HepG2 (cell line): Measurements from ENCODE around the gene ASZ1. TPM values are rescaled to one million over a fixed set of nuclear protein-coding genes. Genes with fewer than 3 reads are reported as not detected.

Experiments
- ATAC-seq: fragments of 200-7000 bp; cut with Tn5 transposase; 3 replicates; pipeline ENCODE4 v1.9.1; 2020; ENCODE audit warnings: mild to moderate bottlenecking, moderate library complexity
- BruUV-seq: library from RNA; stranded (reverse); fragments of 400-500 nt; replicated peaks from 2 replicates; lab custom pipeline; 2021; lab: Mats Ljungman, UMichigan
- CTCF ChIA-PET: fragments of 300-600 bp; formaldehyde crosslinking; extraction: SDS; loops from one replicate; lab custom pipeline; 2021; ENCODE audit warnings: low total read pairs, inconsistent platforms, low intra/inter-chr PET ratio; lab: Yijun Ruan, JAX
- POLR2A ChIA-PET: fragments of 350-600 bp; sonication (Branson Sonifier 250); formaldehyde crosslinking; loops from one replicate; lab custom pipeline; 2020; ENCODE audit warnings: antibody characterized with exemption, inconsistent platforms; lab: Yijun Ruan, JAX
- DNase-seq: peaks from one replicate; pipeline ENCODE4 v3.0.0-alpha.2; 2015; ENCODE audit warnings: low spot score
- FAIRE-seq: peaks from 3 replicates; lab custom pipeline; 2011; peaks lifted over from hg19 to GRCh38; lab: Jason Lieb, UNC
- H2AFZ ChIP-seq: one replicate; pipeline ENCODE4 v1.6.1; 2011; ENCODE audit warnings: low read length, inconsistent platforms
- H3K27ac ChIP-seq: fragments of 300-600 bp; 3 replicates; pipeline ENCODE4 v1.8.0; 2011; ENCODE audit warnings: mixed run types, mild to moderate bottlenecking, mixed read lengths, low read length, inconsistent platforms; ENCODE audit not compliant: insufficient read depth; ENCODE audit errors: extremely low read length
- H3K27me3 ChIP-seq, 2 experiments: fragments of 200-600 bp in 1 of 2; 2 replicates in 1 of 2; 3 replicates in 1 of 2; pipeline versions ENCODE4 v1.6.0 to v1.8.0; 2011; ENCODE audit warnings: low read length in 2 of 2, mild to moderate bottlenecking in 2 of 2, moderate library complexity in 2 of 2, inconsistent platforms in 1 of 2; ENCODE audit not compliant: insufficient read depth in 2 of 2, control insufficient read depth in 1 of 2
- H3K36me3 ChIP-seq, 2 experiments: fragments of 200-600 bp in 1 of 2; replicated peaks in 1 of 2; 2 replicates in 1 of 2; 3 replicates in 1 of 2; pipeline versions ENCODE4 v1.5.1 to v1.8.0; 2011; ENCODE audit warnings: low read length in 2 of 2, inconsistent platforms in 1 of 2; ENCODE audit not compliant: insufficient read depth in 2 of 2, control insufficient read depth in 1 of 2
- H3K4me1 ChIP-seq: 2 replicates; pipeline ENCODE4 v1.5.1; 2012; ENCODE audit warnings: low read length, inconsistent platforms; ENCODE audit not compliant: insufficient read depth
- H3K4me2 ChIP-seq: 2 replicates; pipeline ENCODE4 v1.6.0; 2011; ENCODE audit warnings: low read depth, low read length, inconsistent platforms
- H3K4me3 ChIP-seq, 3 experiments: fragments of 200-600 bp in 1 of 3; sonication (generic), shearing (Covaris generic) in 1 of 3; replicated peaks in 1 of 3; 2 replicates each; pipeline ENCODE4 v1.5.1; 2011 to 2016; ENCODE audit warnings: low read length in 3 of 3, inconsistent platforms in 2 of 3, low read depth in 2 of 3, mild to moderate bottlenecking in 2 of 3, control low read depth in 1 of 3, mixed read lengths in 1 of 3; ENCODE audit not compliant: insufficient read depth in 1 of 3
- H3K79me2 ChIP-seq: one replicate; pipeline ENCODE4 v1.6.1; 2011; ENCODE audit warnings: low read length, inconsistent platforms; ENCODE audit not compliant: insufficient read depth
- H3K9ac ChIP-seq: 2 replicates; pipeline ENCODE4 v1.6.0; 2011; ENCODE audit warnings: mild to moderate bottlenecking, low read depth, low read length, inconsistent platforms; ENCODE audit not compliant: insufficient read depth
- H3K9me3 ChIP-seq: 2 replicates; pipeline ENCODE4 v1.5.1; 2012; ENCODE audit warnings: mild to moderate bottlenecking, low read length
- H4K20me1 ChIP-seq: 2 replicates; pipeline ENCODE4 v1.6.0; 2011; ENCODE audit warnings: inconsistent platforms, mild to moderate bottlenecking, low read length, moderate library complexity; ENCODE audit not compliant: insufficient read depth
- ETV6 ChIP-seq: sonication (generic); formaldehyde crosslinking; conservative IDR thresholded peaks from 2 replicates; pipeline ENCODE4 v1.4.0; 2020; ENCODE audit warnings: missing genetic modification reagents
- EZH2 ChIP-seq: conservative IDR thresholded peaks from 2 replicates; pipeline ENCODE4 v1.6.1; 2012; ENCODE audit warnings: mild to moderate bottlenecking, low read depth, low read length, moderate library complexity
- HDAC1 ChIP-seq: sonication (generic); formaldehyde crosslinking; IDR thresholded peaks from 2 replicates; pipeline ENCODE4 v1.5.1; 2020; ENCODE audit warnings: mild to moderate bottlenecking, missing genetic modification reagents
- MATR3 ChIP-seq: sonication (generic); formaldehyde crosslinking; IDR thresholded peaks from 2 replicates; pipeline ENCODE4 v1.4.0; 2020; ENCODE audit warnings: missing genetic modification reagents
- NR2C2 ChIP-seq: sonication (generic); formaldehyde crosslinking; IDR thresholded peaks from 2 replicates; pipeline ENCODE4 v1.4.0; 2020; ENCODE audit warnings: missing genetic modification reagents, mild to moderate bottlenecking, moderate library complexity, borderline replicate concordance
- RBM22 ChIP-seq: fragments of 200-400 bp; formaldehyde crosslinking; optimal IDR thresholded peaks from 2 replicates; pipeline ENCODE3; 2017; ENCODE audit warnings: mild to moderate bottlenecking, low read length, moderate library complexity
- TCF7 ChIP-seq: sonication (generic); IDR thresholded peaks from 2 replicates; pipeline ENCODE4 v1.6.1; 2016; ENCODE audit warnings: antibody characterized with exemption, low read depth
- ZC3H13 ChIP-seq: sonication (generic); formaldehyde crosslinking; IDR thresholded peaks from 2 replicates; pipeline ENCODE4 v1.8.1; 2023; ENCODE audit warnings: mild to moderate bottlenecking, missing genetic modification reagents, moderate library complexity
- ZNF160 ChIP-seq: sonication (generic); formaldehyde crosslinking; IDR thresholded peaks from 2 replicates; pipeline ENCODE4 v1.8.0; 2022; ENCODE audit warnings: mild to moderate bottlenecking, inconsistent platforms, missing genetic modification reagents
- WGBS: methylation state at CpG from one replicate; pipeline ENCODE4 v1.1.6; 2017; ENCODE audit warnings: low lambda C conversion rate; 5-methylcytosine and 5-hydroxymethylcytosine counted together
- in situ Hi-C: cut with HindIII; loops from 2 replicates; pipeline ENCODE4 v1.10.0; 2017; ENCODE audit warnings: low pct_unique_long_range_greater_than_20kb; ENCODE audit not compliant: extremely low pct_ligation_motif_present
- intact Hi-C: fragments of 100-400 bp; cut with micrococcal nuclease; formaldehyde crosslinking; loops from one replicate; pipeline ENCODE4 v1.10.0; 2022; ENCODE audit not compliant: unreplicated experiment
- polyA plus RNA-seq, 8 experiments: library from polyadenylated mRNA; depleted of rRNA in 3 of 8; stranded (reverse) in 7 of 8; unstranded in 1 of 8; fragments of >200 nt; fragmentation: Illumina TruSeq in 4 of 8; extraction: Trizol in 4 of 8; gene quantifications; 2 replicates each; pipeline versions ENCODE4 v1.2.1 to v1.2.3, GENCODE V29; 2011 to 2016; ENCODE audit warnings: low read depth in 4 of 8, missing spikeins in 1 of 8, mixed read lengths in 1 of 8; ENCODE audit not compliant: insufficient read depth in 1 of 8
- total RNA-seq, 5 experiments: library from RNA; depleted of rRNA; stranded (reverse); fragments of >200 nt; fragmentation: Illumina TruSeq; extraction: Trizol; gene quantifications; 2 replicates each; pipeline ENCODE4 v1.2.3, GENCODE V29; 2016; ENCODE audit warnings: low read depth in 1 of 5
- TF ChIP-seq, protein P1 (sequence below): sonication (generic); formaldehyde crosslinking; IDR thresholded peaks from 2 replicates; pipeline ENCODE4 v1.4.0; 2020; ENCODE audit warnings: mild to moderate bottlenecking, missing genetic modification reagents
- TF ChIP-seq, protein P2 (sequence below): sonication (generic); formaldehyde crosslinking; IDR thresholded peaks from 2 replicates; pipeline ENCODE4 v1.4.0; 2020; ENCODE audit warnings: missing genetic modification reagents
- TF ChIP-seq, protein P3 (sequence below): sonication (generic); formaldehyde crosslinking; IDR thresholded peaks from 2 replicates; pipeline ENCODE4 v1.4.0; 2020; ENCODE audit warnings: mild to moderate bottlenecking, missing genetic modification reagents, borderline replicate concordance
- TF ChIP-seq, protein P4 (sequence below): sonication (generic); formaldehyde crosslinking; IDR thresholded peaks from 2 replicates; pipeline ENCODE4 v1.5.0; 2020; ENCODE audit warnings: missing genetic modification reagents, mild to moderate bottlenecking, borderline replicate concordance

The ASZ1 gene
- total and polyA plus RNA-seq, 2 of the 13 experiments (the other 11 are each of a cell fraction or from before 2014, with no cell fraction given): not detected

DNA sequence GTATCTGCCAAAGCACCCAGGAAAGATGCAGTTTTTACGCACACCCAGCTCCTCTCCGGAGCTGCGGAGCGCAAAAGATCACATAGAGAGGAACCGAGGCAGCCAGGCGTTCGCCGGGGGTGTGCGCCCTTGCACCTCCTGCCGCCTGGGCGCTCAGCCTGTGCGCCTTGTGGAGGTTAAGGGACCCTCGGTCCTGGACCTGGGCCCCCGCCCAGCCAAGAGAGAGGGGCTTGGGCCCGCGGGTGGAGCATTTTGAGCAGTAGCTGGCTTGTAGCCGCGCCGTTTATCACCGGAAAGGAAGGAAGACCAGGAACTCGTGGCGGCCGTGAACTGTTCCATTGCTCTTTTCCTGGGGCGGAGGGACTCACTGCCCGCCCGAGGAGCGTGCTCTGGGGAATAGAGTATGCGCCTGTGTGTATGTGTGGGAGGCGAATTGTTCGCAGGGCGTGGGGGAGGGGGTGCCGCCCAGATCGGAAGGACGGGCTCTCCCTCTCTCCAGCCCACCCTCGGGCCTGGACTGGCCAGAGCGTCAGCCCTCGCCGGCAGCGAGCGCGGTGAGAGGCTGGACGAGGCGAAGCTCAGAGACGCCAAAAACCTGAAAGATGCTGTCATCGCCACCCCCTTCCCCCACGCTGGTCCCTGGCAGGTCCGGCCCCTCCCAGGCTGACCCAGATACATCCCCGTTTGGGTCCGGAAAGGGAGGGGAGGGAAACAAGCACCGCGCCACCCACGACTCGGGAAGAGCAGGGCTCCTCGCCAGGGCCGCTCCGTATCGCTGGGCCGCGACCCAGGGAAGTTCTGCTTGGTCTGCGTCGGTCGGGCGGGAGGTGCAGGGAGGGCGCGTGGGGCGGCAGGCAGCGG lies 103.2 kb downstream of the ASZ1 start:
- Histone ChIP-seq H3K4me3 (no peak overlapping the region), H4K20me1 (no peaks in the 10 kb centered on the region), H3K27ac (no peak overlapping the region), H2AFZ (no peak overlapping the region), H3K27me3 (peaks cover 10 to 59% of the 10 kb centered on the region in 2 experiments), H3K4me1 (no peaks in the 10 kb centered on the region), H3K79me2 (no peaks in the 10 kb centered on the region), H3K4me2 (no peak overlapping the region), H3K9ac (no peak overlapping the region), H3K36me3 (no peaks in the 10 kb centered on the region), H3K9me3 (no peaks in the 10 kb centered on the region)
- DNase-seq: no peak
- WGBS: 24% methylated on average over 26 of the region's 67 CpGs
- FAIRE-seq: no peak
- ATAC-seq: peak; percentile 46
- ChIA-PET CTCF (no interaction called here), POLR2A (no interaction called here)
- intact Hi-C loops (no loop called here), in situ Hi-C loops (no loop called here)
- no TSS peak for BruUV-seq
- TF ChIP-seq TCF7 (no peak), ZNF160 (CRISPR knock-in tag) (no peak), ETV6 (CRISPR knock-in tag) (no peak), NR2C2 (CRISPR knock-in tag) (no peak), HDAC1 (CRISPR knock-in tag) (no peak), ZC3H13 (CRISPR knock-in tag) (no peak), MATR3 (CRISPR knock-in tag) (no peak), RBM22 (no peak), EZH2 (no peak)
- TF ChIP-seq, protein P1, sequence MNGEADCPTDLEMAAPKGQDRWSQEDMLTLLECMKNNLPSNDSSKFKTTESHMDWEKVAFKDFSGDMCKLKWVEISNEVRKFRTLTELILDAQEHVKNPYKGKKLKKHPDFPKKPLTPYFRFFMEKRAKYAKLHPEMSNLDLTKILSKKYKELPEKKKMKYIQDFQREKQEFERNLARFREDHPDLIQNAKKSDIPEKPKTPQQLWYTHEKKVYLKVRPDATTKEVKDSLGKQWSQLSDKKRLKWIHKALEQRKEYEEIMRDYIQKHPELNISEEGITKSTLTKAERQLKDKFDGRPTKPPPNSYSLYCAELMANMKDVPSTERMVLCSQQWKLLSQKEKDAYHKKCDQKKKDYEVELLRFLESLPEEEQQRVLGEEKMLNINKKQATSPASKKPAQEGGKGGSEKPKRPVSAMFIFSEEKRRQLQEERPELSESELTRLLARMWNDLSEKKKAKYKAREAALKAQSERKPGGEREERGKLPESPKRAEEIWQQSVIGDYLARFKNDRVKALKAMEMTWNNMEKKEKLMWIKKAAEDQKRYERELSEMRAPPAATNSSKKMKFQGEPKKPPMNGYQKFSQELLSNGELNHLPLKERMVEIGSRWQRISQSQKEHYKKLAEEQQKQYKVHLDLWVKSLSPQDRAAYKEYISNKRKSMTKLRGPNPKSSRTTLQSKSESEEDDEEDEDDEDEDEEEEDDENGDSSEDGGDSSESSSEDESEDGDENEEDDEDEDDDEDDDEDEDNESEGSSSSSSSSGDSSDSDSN: no peak
- TF ChIP-seq, protein P2, sequence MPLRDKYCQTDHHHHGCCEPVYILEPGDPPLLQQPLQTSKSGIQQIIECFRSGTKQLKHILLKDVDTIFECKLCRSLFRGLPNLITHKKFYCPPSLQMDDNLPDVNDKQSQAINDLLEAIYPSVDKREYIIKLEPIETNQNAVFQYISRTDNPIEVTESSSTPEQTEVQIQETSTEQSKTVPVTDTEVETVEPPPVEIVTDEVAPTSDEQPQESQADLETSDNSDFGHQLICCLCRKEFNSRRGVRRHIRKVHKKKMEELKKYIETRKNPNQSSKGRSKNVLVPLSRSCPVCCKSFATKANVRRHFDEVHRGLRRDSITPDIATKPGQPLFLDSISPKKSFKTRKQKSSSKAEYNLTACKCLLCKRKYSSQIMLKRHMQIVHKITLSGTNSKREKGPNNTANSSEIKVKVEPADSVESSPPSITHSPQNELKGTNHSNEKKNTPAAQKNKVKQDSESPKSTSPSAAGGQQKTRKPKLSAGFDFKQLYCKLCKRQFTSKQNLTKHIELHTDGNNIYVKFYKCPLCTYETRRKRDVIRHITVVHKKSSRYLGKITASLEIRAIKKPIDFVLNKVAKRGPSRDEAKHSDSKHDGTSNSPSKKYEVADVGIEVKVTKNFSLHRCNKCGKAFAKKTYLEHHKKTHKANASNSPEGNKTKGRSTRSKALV (CRISPR knock-in tag): no peak
- TF ChIP-seq, protein P3, sequence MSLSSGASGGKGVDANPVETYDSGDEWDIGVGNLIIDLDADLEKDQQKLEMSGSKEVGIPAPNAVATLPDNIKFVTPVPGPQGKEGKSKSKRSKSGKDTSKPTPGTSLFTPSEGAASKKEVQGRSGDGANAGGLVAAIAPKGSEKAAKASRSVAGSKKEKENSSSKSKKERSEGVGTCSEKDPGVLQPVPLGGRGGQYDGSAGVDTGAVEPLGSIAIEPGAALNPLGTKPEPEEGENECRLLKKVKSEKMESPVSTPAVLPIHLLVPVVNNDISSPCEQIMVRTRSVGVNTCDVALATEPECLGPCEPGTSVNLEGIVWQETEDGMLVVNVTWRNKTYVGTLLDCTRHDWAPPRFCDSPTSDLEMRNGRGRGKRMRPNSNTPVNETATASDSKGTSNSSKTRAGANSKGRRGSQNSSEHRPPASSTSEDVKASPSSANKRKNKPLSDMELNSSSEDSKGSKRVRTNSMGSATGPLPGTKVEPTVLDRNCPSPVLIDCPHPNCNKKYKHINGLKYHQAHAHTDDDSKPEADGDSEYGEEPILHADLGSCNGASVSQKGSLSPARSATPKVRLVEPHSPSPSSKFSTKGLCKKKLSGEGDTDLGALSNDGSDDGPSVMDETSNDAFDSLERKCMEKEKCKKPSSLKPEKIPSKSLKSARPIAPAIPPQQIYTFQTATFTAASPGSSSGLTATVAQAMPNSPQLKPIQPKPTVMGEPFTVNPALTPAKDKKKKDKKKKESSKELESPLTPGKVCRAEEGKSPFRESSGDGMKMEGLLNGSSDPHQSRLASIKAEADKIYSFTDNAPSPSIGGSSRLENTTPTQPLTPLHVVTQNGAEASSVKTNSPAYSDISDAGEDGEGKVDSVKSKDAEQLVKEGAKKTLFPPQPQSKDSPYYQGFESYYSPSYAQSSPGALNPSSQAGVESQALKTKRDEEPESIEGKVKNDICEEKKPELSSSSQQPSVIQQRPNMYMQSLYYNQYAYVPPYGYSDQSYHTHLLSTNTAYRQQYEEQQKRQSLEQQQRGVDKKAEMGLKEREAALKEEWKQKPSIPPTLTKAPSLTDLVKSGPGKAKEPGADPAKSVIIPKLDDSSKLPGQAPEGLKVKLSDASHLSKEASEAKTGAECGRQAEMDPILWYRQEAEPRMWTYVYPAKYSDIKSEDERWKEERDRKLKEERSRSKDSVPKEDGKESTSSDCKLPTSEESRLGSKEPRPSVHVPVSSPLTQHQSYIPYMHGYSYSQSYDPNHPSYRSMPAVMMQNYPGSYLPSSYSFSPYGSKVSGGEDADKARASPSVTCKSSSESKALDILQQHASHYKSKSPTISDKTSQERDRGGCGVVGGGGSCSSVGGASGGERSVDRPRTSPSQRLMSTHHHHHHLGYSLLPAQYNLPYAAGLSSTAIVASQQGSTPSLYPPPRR: no peak
- TF ChIP-seq, protein P4, sequence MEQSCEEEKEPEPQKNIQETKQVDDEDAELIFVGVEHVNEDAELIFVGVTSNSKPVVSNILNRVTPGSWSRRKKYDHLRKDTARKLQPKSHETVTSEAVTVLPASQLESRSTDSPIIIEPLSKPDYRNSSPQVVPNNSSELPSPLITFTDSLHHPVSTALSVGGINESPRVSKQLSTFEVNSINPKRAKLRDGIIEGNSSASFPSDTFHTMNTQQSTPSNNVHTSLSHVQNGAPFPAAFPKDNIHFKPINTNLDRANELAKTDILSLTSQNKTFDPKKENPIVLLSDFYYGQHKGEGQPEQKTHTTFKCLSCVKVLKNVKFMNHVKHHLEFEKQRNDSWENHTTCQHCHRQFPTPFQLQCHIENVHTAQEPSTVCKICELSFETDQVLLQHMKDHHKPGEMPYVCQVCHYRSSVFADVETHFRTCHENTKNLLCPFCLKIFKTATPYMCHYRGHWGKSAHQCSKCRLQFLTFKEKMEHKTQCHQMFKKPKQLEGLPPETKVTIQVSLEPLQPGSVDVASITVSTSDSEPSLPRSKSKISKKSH (CRISPR knock-in tag): no peak
